HG03571 (cell line): ENCODE measurements around the gene MECP2.

Experiments
- ATAC-seq: cut with Tn5 transposase; IDR thresholded peaks from one replicate; pipeline ENCODE4 v1.9.1; 2021; ENCODE audit not compliant: unreplicated experiment

Gene MECP2

GRCh38 chrX:153972368-153973126 is 125.0 kb downstream of the MECP2 start, which contains the start of gene TMEM187:
Gene TMEM187 (plus strand): TSS chrX:153972754. CDS start chrX:153982063, 9,309 bp downstream.
- ATAC-seq, result peak; percentile 41
